ENCODE data around the gene UBE3A. TPM values are rescaled to one million over a fixed set of nuclear protein-coding genes. Genes with fewer than 3 reads are reported as not detected.
"Not testable (repeated sequence)": the region's sequence is repeated elsewhere in the genome, so short reads cannot be mapped to it uniquely, and the experiment has no call there.

UBE3A gene
- total and polyA plus RNA-seq, 2 donors from 2014 or later, result 22.3 to 103 TPM

- H3K4me1 ChIP-seq (ENCODE audit: control insufficient read depth in 2 of 3, insufficient read depth in 2 of 3, low read depth in 1 of 3, low read length in 3 of 3), result no peaks in the 10 kb centered on the region
- FAIRE-seq (no peak), DNase-seq (no peak)
- peaks cover 0 to 13% (median 0%) of the 10 kb centered on the region in 3 donors for H3K9me3 ChIP-seq (ENCODE audit: control insufficient read depth in 2 of 3, insufficient read depth in 1 of 3, low read length in 3 of 3)
- no peaks in the 10 kb centered on the region for H3K27me3 ChIP-seq (ENCODE audit: control insufficient read depth, insufficient read depth, low read length)
- intact Hi-C loops (cut with DNase I), result no loop called here
- no peak overlapping the region for H3K4me3 ChIP-seq (ENCODE audit: low read length in 3 of 3)
- no peaks in the 10 kb centered on the region for H3K36me3 ChIP-seq (ENCODE audit: control insufficient read depth in 2 of 3, insufficient read depth in 3 of 3, low read length in 3 of 3)
- no peak for TF ChIP-seq CTCF (IDR thresholded peaks at IDR 0.05; ENCODE audit: borderline replicate concordance, extremely low read depth, insufficient read depth)
- no peak overlapping the region for H3K27ac ChIP-seq (ENCODE audit: low read depth in 2 of 2, low read length in 2 of 2)
- H3K9ac ChIP-seq (ENCODE audit: low read length in 3 of 3), result no peak overlapping the region
These were observed 15.9 kb upstream of the UBE3A start for GRCh38 chr15:25454771-25455170.

GRCh38 chr15:25453246-25453645, 14.4 kb upstream of the UBE3A start:
- intact Hi-C loops (cut with DNase I); FAIRE-seq: not testable (repeated sequence)

GRCh38 chr15:25451501-25451900, 12.7 kb upstream of the UBE3A start:
- intact Hi-C loops (cut with DNase I), result no loop called here
- no peaks in the 10 kb centered on the region for H3K4me1 ChIP-seq (ENCODE audit: control insufficient read depth in 2 of 3, insufficient read depth in 2 of 3, low read depth in 1 of 3, low read length in 3 of 3)
- FAIRE-seq, result no peak

More at GRCh38 chr15:25453246-25453645, 14.4 kb upstream of the UBE3A start:
- not testable (repeated sequence) for H3K4me1 ChIP-seq (ENCODE audit: control insufficient read depth in 2 of 3, insufficient read depth in 2 of 3, low read depth in 1 of 3, low read length in 3 of 3); DNase-seq; H3K27ac ChIP-seq (ENCODE audit: low read depth in 2 of 2, low read length in 2 of 2); H3K27me3 ChIP-seq (ENCODE audit: control insufficient read depth, insufficient read depth, low read length); H3K4me3 ChIP-seq (ENCODE audit: low read length in 3 of 3); H3K36me3 ChIP-seq (ENCODE audit: control insufficient read depth in 2 of 3, insufficient read depth in 3 of 3, low read length in 3 of 3); H3K9ac ChIP-seq (ENCODE audit: low read length in 3 of 3)
- peaks cover 0 to 13% (median 0%) of the 10 kb centered on the region in 3 donors for H3K9me3 ChIP-seq (ENCODE audit: control insufficient read depth in 2 of 3, insufficient read depth in 1 of 3, low read length in 3 of 3)

GRCh38 chr15:25450163-25450562, 11.3 kb upstream of the UBE3A start:
- FAIRE-seq (no peak), DNase-seq (no peak)
- intact Hi-C loops (cut with DNase I), result no loop called here
- Histone ChIP-seq H3K27me3 (ENCODE audit: control insufficient read depth, insufficient read depth, low read length) (no peaks in the 10 kb centered on the region), H3K27ac (ENCODE audit: low read depth in 2 of 2, low read length in 2 of 2) (no peak overlapping the region), H3K4me3 (ENCODE audit: low read length in 3 of 3) (no peak overlapping the region), H3K9me3 (ENCODE audit: control insufficient read depth in 2 of 3, insufficient read depth in 1 of 3, low read length in 3 of 3) (peaks cover 0 to 13% (median 0%) of the 10 kb centered on the region in 3 donors), H3K4me1 (ENCODE audit: control insufficient read depth in 2 of 3, insufficient read depth in 2 of 3, low read depth in 1 of 3, low read length in 3 of 3) (no peaks in the 10 kb centered on the region), H3K36me3 (ENCODE audit: control insufficient read depth in 2 of 3, insufficient read depth in 3 of 3, low read length in 3 of 3) (no peaks in the 10 kb centered on the region), H3K9ac (ENCODE audit: low read length in 3 of 3) (no peak overlapping the region)
- no peak for TF ChIP-seq CTCF (IDR thresholded peaks at IDR 0.05; ENCODE audit: borderline replicate concordance, extremely low read depth, insufficient read depth)

More at GRCh38 chr15:25451501-25451900, 12.7 kb upstream of the UBE3A start:
- no peak overlapping the region for H3K4me3 ChIP-seq (ENCODE audit: low read length in 3 of 3)
- H3K36me3 ChIP-seq (ENCODE audit: control insufficient read depth in 2 of 3, insufficient read depth in 3 of 3, low read length in 3 of 3), result no peaks in the 10 kb centered on the region
- no peak overlapping the region for H3K9ac ChIP-seq (ENCODE audit: low read length in 3 of 3)
- no peak overlapping the region for H3K27ac ChIP-seq (ENCODE audit: low read depth in 2 of 2, low read length in 2 of 2)
- no peak for DNase-seq
- TF ChIP-seq CTCF (IDR thresholded peaks at IDR 0.05; ENCODE audit: borderline replicate concordance, extremely low read depth, insufficient read depth), result no peak
- H3K9me3 ChIP-seq (ENCODE audit: control insufficient read depth in 2 of 3, insufficient read depth in 1 of 3, low read length in 3 of 3), result peaks cover 0 to 13% (median 0%) of the 10 kb centered on the region in 3 donors
- no peaks in the 10 kb centered on the region for H3K27me3 ChIP-seq (ENCODE audit: control insufficient read depth, insufficient read depth, low read length)
